ENCODE results near the gene PRDM11. TPM values are rescaled to one million over a fixed set of nuclear protein-coding genes. Genes with fewer than 3 reads are reported as not detected.
"Not testable (repeated sequence)": the region's sequence is repeated elsewhere in the genome, so short reads cannot be mapped to it uniquely, and the experiment has no call there.

PRDM11 gene
- total and polyA plus RNA-seq, 8 donors: 13.6 to 29.6 (median 21.4) TPM

DNA sequence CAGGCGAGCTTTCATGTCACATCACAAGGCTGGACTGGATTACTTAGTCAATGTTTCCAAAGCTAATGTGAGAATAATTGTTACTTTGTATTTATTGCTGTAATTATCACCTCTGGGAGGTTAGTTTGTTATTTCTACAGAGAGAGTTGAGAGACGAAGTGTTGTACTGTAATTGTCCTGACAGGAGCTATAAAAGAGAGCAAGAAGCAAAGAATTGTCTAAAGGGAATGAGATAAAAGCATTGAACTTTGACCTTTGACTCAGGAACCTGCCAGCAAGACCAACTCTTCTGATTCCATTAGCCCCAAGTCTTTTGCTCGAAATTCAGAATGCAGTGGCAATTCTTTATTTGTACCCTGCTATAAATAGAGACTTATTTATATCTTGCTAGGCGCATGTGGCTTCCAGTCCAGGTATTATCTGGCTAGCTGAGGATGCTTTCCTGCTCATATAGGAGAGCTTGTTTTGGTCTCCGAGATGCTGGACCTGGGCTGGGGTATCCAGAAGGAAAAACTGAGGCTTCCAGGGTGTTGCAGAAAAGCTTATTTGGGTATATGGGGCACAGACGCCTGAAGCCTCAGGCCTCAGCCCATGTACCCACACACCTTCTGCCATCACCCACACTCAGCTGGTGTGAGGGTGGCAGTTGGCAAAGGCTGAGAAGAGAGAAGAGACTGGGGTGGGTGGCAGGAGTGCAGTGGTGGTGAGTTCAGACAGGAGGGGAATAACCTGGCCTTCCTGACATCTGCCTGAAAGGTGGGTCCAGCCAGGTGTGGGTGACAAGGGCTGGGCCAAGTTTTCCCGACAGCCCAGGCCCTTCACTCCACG is 99.0 kb downstream of the PRDM11 start:
- Histone ChIP-seq H3K4me3 (no peak overlapping the region), H3K4me1 (no peaks in the 10 kb centered on the region), H3K9me3 (no peaks in the 10 kb centered on the region), H3K27me3 (no peaks in the 10 kb centered on the region), H3K36me3 (no peaks in the 10 kb centered on the region), H3K27ac (no peak overlapping the region)
- DNase-seq (no peak), ATAC-seq (no peak)
- intact Hi-C loops (cut with DNase I): no loop called here
- TF ChIP-seq, protein P1, sequence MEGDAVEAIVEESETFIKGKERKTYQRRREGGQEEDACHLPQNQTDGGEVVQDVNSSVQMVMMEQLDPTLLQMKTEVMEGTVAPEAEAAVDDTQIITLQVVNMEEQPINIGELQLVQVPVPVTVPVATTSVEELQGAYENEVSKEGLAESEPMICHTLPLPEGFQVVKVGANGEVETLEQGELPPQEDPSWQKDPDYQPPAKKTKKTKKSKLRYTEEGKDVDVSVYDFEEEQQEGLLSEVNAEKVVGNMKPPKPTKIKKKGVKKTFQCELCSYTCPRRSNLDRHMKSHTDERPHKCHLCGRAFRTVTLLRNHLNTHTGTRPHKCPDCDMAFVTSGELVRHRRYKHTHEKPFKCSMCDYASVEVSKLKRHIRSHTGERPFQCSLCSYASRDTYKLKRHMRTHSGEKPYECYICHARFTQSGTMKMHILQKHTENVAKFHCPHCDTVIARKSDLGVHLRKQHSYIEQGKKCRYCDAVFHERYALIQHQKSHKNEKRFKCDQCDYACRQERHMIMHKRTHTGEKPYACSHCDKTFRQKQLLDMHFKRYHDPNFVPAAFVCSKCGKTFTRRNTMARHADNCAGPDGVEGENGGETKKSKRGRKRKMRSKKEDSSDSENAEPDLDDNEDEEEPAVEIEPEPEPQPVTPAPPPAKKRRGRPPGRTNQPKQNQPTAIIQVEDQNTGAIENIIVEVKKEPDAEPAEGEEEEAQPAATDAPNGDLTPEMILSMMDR (IDR thresholded peaks at IDR 0.05): no peak

DNA sequence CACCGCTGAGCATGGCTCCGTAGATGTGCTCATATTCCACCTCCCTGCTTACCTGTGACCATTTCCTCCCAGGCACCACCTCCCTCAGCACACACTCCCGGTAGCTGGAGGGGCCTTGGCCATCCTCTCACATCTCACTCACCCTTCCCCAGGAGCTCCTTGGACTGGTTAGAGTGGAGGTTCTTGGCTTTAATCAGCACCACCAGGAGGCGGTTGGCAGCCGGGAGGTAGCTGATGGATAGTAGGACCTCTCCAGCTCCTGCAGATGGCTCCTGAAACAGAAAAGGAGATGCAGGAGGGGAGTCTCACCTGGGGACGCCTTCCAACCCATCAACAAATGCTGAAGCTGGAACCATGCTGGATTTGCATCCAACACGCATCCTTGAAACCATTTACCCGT is 99.8 kb downstream of the PRDM11 start:
- no peaks in the 10 kb centered on the region for H3K4me1 ChIP-seq
- TF ChIP-seq, protein P1 (IDR thresholded peaks at IDR 0.05): no peak
- H3K4me3 ChIP-seq: no peak overlapping the region
- no peaks in the 10 kb centered on the region for H3K36me3 ChIP-seq
- H3K9me3 ChIP-seq: no peaks in the 10 kb centered on the region
- no peak for DNase-seq
- no peaks in the 10 kb centered on the region for H3K27me3 ChIP-seq
- H3K27ac ChIP-seq: no peak overlapping the region
- ATAC-seq: no peak
- intact Hi-C loops (cut with DNase I): no loop called here

DNA sequence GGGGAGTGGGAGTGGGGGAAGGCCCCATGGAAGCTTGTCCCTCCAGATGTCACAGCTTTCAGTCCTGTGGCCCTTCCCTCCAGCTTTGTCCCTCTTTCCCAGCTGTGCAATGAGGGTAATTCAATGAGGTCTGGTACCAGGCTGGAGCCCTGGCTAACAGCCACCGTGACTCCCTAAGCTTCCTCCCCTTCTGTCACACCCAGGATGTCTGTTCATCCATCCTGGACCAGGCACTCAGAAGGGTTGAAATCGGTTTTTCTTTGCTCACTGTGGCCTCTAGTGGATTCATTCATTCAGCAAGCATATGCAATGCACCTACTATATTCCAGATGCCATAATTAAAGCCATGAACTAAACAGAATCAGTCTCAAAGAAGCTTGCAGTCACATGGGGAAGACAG is 101.0 kb downstream of the PRDM11 start:
- Histone ChIP-seq H3K9me3 (no peaks in the 10 kb centered on the region), H3K36me3 (no peaks in the 10 kb centered on the region), H3K27me3 (no peaks in the 10 kb centered on the region), H3K4me3 (no peak overlapping the region), H3K4me1 (no peaks in the 10 kb centered on the region), H3K27ac (no peak overlapping the region)
- TF ChIP-seq, protein P1 (IDR thresholded peaks at IDR 0.05): no peak
- intact Hi-C loops (cut with DNase I): no loop called here
- no peak for ATAC-seq
- DNase-seq: no peak

DNA sequence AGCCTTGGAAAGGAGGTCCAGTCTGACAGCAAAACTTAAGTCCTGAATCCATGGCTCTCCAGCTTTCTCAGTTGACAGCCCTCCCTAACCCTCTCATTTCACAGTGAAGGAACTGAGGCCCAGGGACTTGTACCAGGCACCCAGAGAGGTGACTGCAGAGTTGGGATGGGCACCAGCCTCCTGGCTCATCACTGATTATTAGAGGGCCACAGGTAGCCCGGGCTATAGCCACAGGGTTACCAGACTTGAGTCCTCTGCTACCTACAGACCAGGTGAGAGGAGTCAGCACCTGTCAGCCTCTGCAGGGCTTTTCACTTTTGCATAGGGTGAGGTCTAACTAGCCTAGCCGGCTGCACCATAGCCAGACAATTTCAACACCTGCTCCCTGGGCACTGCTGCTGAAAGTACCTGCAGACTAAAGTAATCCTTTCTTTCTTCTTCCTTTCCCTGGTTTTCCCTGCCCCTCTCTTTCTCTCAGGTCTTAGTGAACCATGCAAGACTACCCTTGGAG is 102.1 kb downstream of the PRDM11 start:
- H3K4me3 ChIP-seq: no peak overlapping the region
- intact Hi-C loops (cut with DNase I): no loop called here
- no peaks in the 10 kb centered on the region for H3K4me1 ChIP-seq
- TF ChIP-seq, protein P1 (IDR thresholded peaks at IDR 0.05): no peak
- H3K9me3 ChIP-seq: no peaks in the 10 kb centered on the region
- DNase-seq: no peak
- no peaks in the 10 kb centered on the region for H3K27me3 ChIP-seq
- ATAC-seq: no peak
- H3K27ac ChIP-seq: no peak overlapping the region
- H3K36me3 ChIP-seq: no peaks in the 10 kb centered on the region

DNA sequence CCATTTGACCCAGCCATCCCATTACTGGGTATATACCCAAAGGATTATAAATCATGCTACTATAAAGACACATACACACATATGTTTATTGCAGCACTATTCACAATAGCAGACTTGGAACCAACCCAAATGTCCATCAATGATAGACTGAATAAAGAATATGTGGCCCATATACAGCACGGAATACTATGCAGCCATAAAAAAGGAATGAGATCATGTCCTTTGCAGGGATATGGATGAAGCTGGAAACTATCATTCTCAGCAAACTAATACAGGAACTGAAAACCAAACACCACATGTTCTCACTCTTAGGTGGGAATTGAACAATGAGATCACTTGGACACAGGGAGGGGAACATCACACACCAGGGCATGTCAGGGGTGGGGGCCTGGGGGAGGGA is 102.9 kb downstream of the PRDM11 start:
- H3K9me3 ChIP-seq; H3K4me3 ChIP-seq; H3K27me3 ChIP-seq; ATAC-seq; H3K36me3 ChIP-seq; intact Hi-C loops (cut with DNase I); DNase-seq; H3K27ac ChIP-seq; H3K4me1 ChIP-seq: not testable (repeated sequence)

Data from left lung (tissue), 10 donors.